NK-92 (cell line): ENCODE data around the gene MED1.

Experiments
- DNase-seq: peaks from one replicate; lab custom pipeline; 2025; ENCODE audit not compliant: unreplicated experiment; lab: John Stamatoyannopoulos, UW

Gene MED1

DNA sequence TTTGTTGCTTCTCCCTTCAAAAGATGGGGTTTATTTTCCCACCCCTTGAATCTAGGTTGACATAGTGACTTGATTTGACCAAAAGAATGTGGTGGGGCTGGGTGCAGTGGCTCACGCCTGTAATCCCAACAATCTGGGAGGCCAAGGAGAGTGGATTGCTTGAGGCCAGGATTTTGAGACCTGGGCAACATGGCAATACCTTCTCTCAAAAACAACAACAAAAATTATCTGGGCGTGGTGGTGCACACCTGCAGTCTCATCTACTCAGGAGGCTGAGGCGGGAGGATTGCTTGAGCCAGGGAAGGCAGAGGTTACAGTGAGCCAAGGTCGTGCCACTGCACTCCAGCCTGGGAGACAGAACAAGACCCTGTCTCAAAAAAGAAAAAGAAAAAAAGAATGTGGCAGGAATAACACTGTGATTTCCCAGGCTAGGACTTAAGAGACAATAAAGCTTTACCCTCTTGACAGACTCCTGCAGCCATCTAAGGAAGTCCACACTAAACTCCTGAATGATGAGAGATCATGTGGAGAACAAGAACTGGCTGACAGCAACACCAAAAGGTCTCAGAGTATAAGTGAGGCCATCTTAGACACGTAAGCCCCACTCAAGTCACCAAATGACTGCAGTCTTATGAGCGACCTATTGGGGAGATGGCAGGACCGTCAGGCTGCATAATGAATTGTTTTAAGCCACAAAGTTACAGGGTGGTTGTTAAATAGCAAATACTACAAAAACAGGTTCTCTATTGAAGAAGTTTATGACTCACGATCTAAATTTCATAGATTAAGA, 86.6 kb downstream of the MED1 start:
- no peak for DNase-seq

DNA sequence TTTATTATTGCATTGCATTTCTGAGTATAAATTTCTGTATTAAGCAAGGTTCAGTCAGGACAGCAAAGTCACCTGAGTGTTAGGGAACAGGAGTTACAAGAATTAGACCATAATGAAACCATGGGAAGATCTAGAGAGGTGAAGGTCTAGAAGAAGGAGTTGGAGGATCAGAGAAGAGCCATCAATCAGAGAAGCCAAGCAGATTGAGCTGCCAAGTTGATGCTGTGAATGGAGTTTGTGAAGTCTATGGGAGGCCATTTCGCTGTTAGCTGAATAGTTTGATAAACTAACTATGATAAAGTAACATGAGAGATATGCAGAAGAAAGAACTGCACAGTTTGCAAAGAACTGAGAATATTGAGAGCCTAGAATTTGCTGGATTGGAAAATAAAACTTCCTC, 90.0 kb downstream of the MED1 start:
- no peak for DNase-seq

DNA sequence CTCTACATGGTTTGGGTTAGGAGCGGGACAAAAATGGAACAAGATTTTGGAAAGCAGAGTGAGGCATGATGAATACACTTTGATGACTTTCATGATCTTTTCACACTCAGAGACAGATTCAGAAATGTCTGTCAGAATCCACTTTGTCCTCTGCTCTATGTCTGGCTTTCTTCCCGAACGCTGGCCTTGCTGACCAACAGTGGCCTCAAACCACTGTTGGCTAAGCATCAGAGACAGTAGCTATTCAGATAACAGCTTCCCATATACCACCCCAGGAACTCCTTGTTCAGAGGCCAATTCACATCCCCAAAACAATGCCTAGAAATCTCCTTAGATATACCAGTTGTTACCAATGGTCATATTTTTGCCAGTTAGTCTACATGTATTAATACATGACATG, 90.5 kb downstream of the MED1 start:
- DNase-seq, result no peak

DNA sequence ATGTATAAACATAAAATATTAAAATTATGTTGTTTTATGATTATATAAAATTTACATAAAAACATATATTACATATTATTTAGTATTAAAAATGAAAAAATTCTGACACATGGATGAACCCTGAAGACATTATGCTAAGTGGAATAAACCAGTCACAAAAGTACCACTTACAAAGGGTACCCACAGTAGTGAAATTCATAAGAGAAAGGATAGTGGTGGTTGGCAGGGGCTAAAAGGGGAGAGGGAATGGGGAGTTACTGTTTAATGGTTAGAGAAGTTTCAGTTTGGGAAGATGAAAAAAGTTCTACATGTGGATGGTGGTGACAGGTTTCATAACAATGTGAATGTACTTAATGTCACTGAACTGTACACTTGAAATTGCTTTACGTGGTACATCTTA, 91.1 kb downstream of the MED1 start:
- no peak for DNase-seq

DNA sequence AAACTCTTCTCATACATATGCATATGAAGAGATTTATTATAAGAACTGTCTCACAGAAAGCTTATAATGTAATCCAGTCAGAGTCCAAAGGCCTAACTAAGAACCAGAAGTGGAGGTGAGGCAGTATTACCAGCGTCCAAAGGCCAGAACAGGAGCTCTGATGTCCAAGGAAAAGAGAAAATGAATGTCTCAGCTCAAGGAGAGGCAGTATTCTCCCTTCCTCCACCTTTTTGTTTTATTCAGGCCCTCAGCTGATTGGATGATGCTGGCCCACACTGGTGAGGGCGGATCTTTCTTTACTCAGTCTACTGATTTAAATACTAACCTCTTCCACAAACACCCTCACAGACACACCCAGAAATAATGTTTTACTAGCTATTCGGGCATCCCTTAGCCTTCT, 93.1 kb downstream of the MED1 start:
- no peak for DNase-seq

DNA sequence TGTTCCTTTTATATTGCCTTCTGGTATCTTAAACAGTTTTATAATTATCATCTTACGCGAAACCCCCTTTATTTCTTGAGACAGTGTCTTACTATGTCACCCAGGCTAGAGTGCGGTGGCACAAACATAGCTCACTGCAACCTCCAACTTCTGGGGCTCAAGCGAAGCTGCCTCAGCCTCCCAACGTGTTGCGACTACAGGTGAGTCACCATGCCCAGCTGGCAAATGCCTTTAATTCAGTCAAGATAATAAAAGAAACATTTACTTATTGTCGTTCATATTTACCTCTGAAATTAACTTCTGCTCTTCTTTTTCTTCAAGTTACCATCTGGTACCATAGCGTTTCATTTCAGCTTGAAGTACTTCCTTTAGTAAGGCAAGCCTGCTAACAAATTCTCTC, 93.6 kb downstream of the MED1 start:
- DNase-seq, result no peak
